NCI-H524 (cell line): Measurements from ENCODE around the gene ZNF32.
"Not testable (repeated sequence)": the region's sequence is repeated elsewhere in the genome, so short reads cannot be mapped to it uniquely, and the experiment has no call there.

Experiments used
- DNase-seq, 2 experiments: peaks; one replicate each; lab custom pipeline; 2025; lab: John Stamatoyannopoulos, UW

The ZNF32 gene

GRCh38 chr10:43680035-43680434 lies 31.4 kb upstream of the ZNF32 start:
- no peak for DNase-seq

- peak in 1 of 2 experiments; percentile 1 for DNase-seq
These were observed 30.8 kb upstream of the ZNF32 start for GRCh38 chr10:43679509-43679908.

- DNase-seq, result no peak
These were observed 30.0 kb upstream of the ZNF32 start for GRCh38 chr10:43678654-43679053.

GRCh38 chr10:43676901-43677300 lies 28.2 kb upstream of the ZNF32 start:
- no peak for DNase-seq

- no peak for DNase-seq
These were observed 27.6 kb upstream of the ZNF32 start for GRCh38 chr10:43676331-43676730.

- DNase-seq, result no peak
These were observed 26.0 kb upstream of the ZNF32 start for GRCh38 chr10:43674553-43675210.

- no peak for DNase-seq
These were observed 24.8 kb upstream of the ZNF32 start for GRCh38 chr10:43673471-43673870.

- DNase-seq, result peak in 1 of 2 experiments; percentile 26
These were observed 23.2 kb upstream of the ZNF32 start for GRCh38 chr10:43671659-43672531.

GRCh38 chr10:43669386-43669785 lies 20.7 kb upstream of the ZNF32 start:
- no peak for DNase-seq

- DNase-seq, result no peak
These were observed 19.2 kb upstream of the ZNF32 start for GRCh38 chr10:43667761-43668386.

GRCh38 chr10:43667317-43667731 lies 18.6 kb upstream of the ZNF32 start:
- DNase-seq, result peak in 1 of 2 experiments; percentile 7

- no peak for DNase-seq
These were observed 17.9 kb upstream of the ZNF32 start for GRCh38 chr10:43666552-43666951.

GRCh38 chr10:43665054-43665453 lies 16.4 kb upstream of the ZNF32 start:
- DNase-seq, result no peak

- no peak for DNase-seq
These were observed 9.5 kb upstream of the ZNF32 start for GRCh38 chr10:43658227-43658626.

GRCh38 chr10:43655311-43655710 lies 6.6 kb upstream of the ZNF32 start:
- DNase-seq, result no peak

- DNase-seq, result no peak
These were observed 5.1 kb upstream of the ZNF32 start for GRCh38 chr10:43653746-43654145.

- no peak for DNase-seq
These were observed 473 bp upstream of the ZNF32 start for GRCh38 chr10:43649185-43649523.

GRCh38 chr10:43648095-43648397 lies 635 bp downstream of the ZNF32 start:
- DNase-seq, result no peak

- no peak for DNase-seq
These were observed 1.1 kb downstream of the ZNF32 start for GRCh38 chr10:43647576-43647975.

- no peak for DNase-seq
These were observed 2.8 kb downstream of the ZNF32 start for GRCh38 chr10:43645866-43646265.

GRCh38 chr10:43644252-43644651 lies 4.4 kb downstream of the ZNF32 start:
- no peak for DNase-seq

- DNase-seq, result no peak
These were observed 8.1 kb downstream of the ZNF32 start for GRCh38 chr10:43640603-43641002.

- DNase-seq, result not testable (repeated sequence)
These were observed 12.9 kb downstream of the ZNF32 start for GRCh38 chr10:43635816-43636215.
